Astrocyte (in vitro differentiated cells and primary cell): ENCODE results near the gene AMN.

Experiments
- CTCF ChIP-seq: IDR thresholded peaks from 2 replicates; pipeline ENCODE4 v1.5.1; 2011; ENCODE audit warnings: low read depth, mild to moderate bottlenecking, inconsistent platforms, low read length, moderate library complexity; ENCODE audit not compliant: insufficient read depth
- EZH2 ChIP-seq: IDR thresholded peaks from 2 replicates; pipeline ENCODE4 v1.6.1; 2012; ENCODE audit warnings: mild to moderate bottlenecking, low read length, inconsistent platforms; ENCODE audit not compliant: insufficient read depth

- TF ChIP-seq CTCF (no peak), EZH2 (no peak)
These were observed 26.2 kb downstream of the AMN start for GRCh38 chr14:102948698-102949061.
